ENCODE measurements around the gene TMEM30B. TPM values are rescaled to one million over a fixed set of nuclear protein-coding genes. Genes with fewer than 3 reads are reported as not detected.

The TMEM30B gene
- total RNA-seq, 4 donors from 2014 or later, result 0.83 to 4.4 (median 3.0) TPM

- no peaks in the 10 kb centered on the region for H3K36me3 ChIP-seq
- intact Hi-C loops (cut with DNase I), result no loop called here
- peaks cover 0 to 22% (median 0%) of the 10 kb centered on the region in 4 donors for H3K27me3 ChIP-seq
- H3K4me1 ChIP-seq, result no peaks in the 10 kb centered on the region
- 79% methylated on average over 4 of the region's 4 CpGs for WGBS
- no peaks in the 10 kb centered on the region for H3K9me3 ChIP-seq
- no peak for DNase-seq (ENCODE audit: extremely low spot score)
- H3K4me3 ChIP-seq, result no peak overlapping the region
- TF ChIP-seq EP300 (IDR thresholded peaks at IDR 0.05) (no peak), POLR2AphosphoS5 (IDR thresholded peaks at IDR 0.05) (no peak), POLR2A (IDR thresholded peaks at IDR 0.05; ENCODE audit: low read depth) (no peak), CTCF (IDR thresholded peaks at IDR 0.05) (no peak)
- H3K27ac ChIP-seq (replicated peaks in 1 of 4), result no peak overlapping the region
These were observed 19.1 kb downstream of the TMEM30B start for GRCh38 chr14:61262082-61262481.

- DNase-seq (ENCODE audit: extremely low spot score), result no peak
- Histone ChIP-seq H3K9me3 (no peaks in the 10 kb centered on the region), H3K4me3 (no peak overlapping the region), H3K27ac (replicated peaks in 1 of 4) (no peak overlapping the region), H3K27me3 (peaks cover 0 to 15% (median 0%) of the 10 kb centered on the region in 4 donors), H3K36me3 (no peaks in the 10 kb centered on the region), H3K4me1 (no peaks in the 10 kb centered on the region)
- 76% methylated on average over 8 of the region's 8 CpGs for WGBS
- intact Hi-C loops (cut with DNase I), result no loop called here
- no peak for TF ChIP-seq EP300 (IDR thresholded peaks at IDR 0.05)
- TF ChIP-seq CTCF (IDR thresholded peaks at IDR 0.05), result no peak
- no peak for TF ChIP-seq POLR2A (IDR thresholded peaks at IDR 0.05; ENCODE audit: low read depth)
- no peak for TF ChIP-seq POLR2AphosphoS5 (IDR thresholded peaks at IDR 0.05)
These were observed 20.0 kb downstream of the TMEM30B start for GRCh38 chr14:61260939-61261776.

GRCh38 chr14:61258985-61259384, 22.2 kb downstream of the TMEM30B start:
- intact Hi-C loops (cut with DNase I), result no loop called here
- H3K9me3 ChIP-seq, result no peaks in the 10 kb centered on the region
- WGBS, result 53% methylated on average over 4 of the region's 4 CpGs

GRCh38 chr14:61257469-61258057, 23.6 kb downstream of the TMEM30B start:
- Histone ChIP-seq H3K27me3 (peaks cover 0 to 5% (median 0%) of the 10 kb centered on the region in 4 donors), H3K36me3 (no peaks in the 10 kb centered on the region), H3K27ac (replicated peaks in 1 of 4) (no peak overlapping the region), H3K9me3 (no peaks in the 10 kb centered on the region), H3K4me1 (peaks cover 0 to 8% (median 0%) of the 10 kb centered on the region in 4 donors), H3K4me3 (no peak overlapping the region)
- no peak for DNase-seq (ENCODE audit: extremely low spot score)
- TF ChIP-seq POLR2AphosphoS5 (IDR thresholded peaks at IDR 0.05) (no peak), CTCF (IDR thresholded peaks at IDR 0.05) (no peak), EP300 (IDR thresholded peaks at IDR 0.05) (no peak)
- WGBS, result 68% methylated on average over 5 of the region's 5 CpGs
- intact Hi-C loops (cut with DNase I), result no loop called here

More at GRCh38 chr14:61258985-61259384, 22.2 kb downstream of the TMEM30B start:
- H3K36me3 ChIP-seq, result no peaks in the 10 kb centered on the region
- TF ChIP-seq POLR2AphosphoS5 (IDR thresholded peaks at IDR 0.05), result no peak
- TF ChIP-seq CTCF (IDR thresholded peaks at IDR 0.05), result no peak
- TF ChIP-seq POLR2A (IDR thresholded peaks at IDR 0.05; ENCODE audit: low read depth), result no peak
- no peak for TF ChIP-seq EP300 (IDR thresholded peaks at IDR 0.05)
- no peaks in the 10 kb centered on the region for H3K4me1 ChIP-seq
- no peak for DNase-seq (ENCODE audit: extremely low spot score)
- H3K27ac ChIP-seq (replicated peaks in 1 of 4), result no peak overlapping the region
- no peak overlapping the region for H3K4me3 ChIP-seq
- H3K27me3 ChIP-seq, result peaks cover 0 to 5% (median 0%) of the 10 kb centered on the region in 4 donors
